Esophagus muscularis mucosa (tissue), 4 donors: ENCODE measurements around the gene TSPY4. TPM values are rescaled to one million over a fixed set of nuclear protein-coding genes. Genes with fewer than 3 reads are reported as not detected.
"Not testable (repeated sequence)": the region's sequence is repeated elsewhere in the genome, so short reads cannot be mapped to it uniquely, and the experiment has no call there.

Experiments
- DNase-seq: peaks from one replicate; pipeline ENCODE4 v3.0.0-alpha.2; 2017; ENCODE audit errors: extremely low spot score
- H3K27ac ChIP-seq, 4 donors: fragments of 200-600 bp; sonication (generic); replicated peaks in 1 of 4; 1 replicate in 3 of 4; 2 replicates in 1 of 4; pipeline ENCODE4 v1.5.1; 2016 to 2019; ENCODE audit warnings: mild to moderate bottlenecking in 1 of 4
- H3K27me3 ChIP-seq, 4 donors: fragments of 200-600 bp; sonication (generic); one replicate each; pipeline versions ENCODE4 v1.5.1 to v1.6.0; 2016 to 2019
- H3K36me3 ChIP-seq, 4 donors: fragments of 200-600 bp; sonication (generic); one replicate each; pipeline ENCODE4 v1.5.1; 2016 to 2019
- H3K4me1 ChIP-seq, 4 donors: fragments of 200-600 bp; sonication (generic); one replicate each; pipeline ENCODE4 v1.5.1; 2016 to 2019
- H3K4me3 ChIP-seq, 4 donors: fragments of 200-600 bp; sonication (generic); 1 replicate in 2 of 4; 2 replicates in 2 of 4; pipeline ENCODE4 v1.5.1; 2016 to 2019; ENCODE audit warnings: mild to moderate bottlenecking in 4 of 4, moderate library complexity in 1 of 4
- H3K9me3 ChIP-seq, 4 donors: fragments of 200-600 bp; sonication (generic); 1 replicate in 3 of 4; 2 replicates in 1 of 4; pipeline ENCODE4 v1.5.1; 2016 to 2019
- EP300 ChIP-seq: sonication (generic); formaldehyde crosslinking; IDR thresholded peaks from one replicate; pipeline ENCODE4 v1.6.1; 2017; ENCODE audit warnings: antibody characterized with exemption
- POLR2A ChIP-seq: fragments of 450-650 bp; IDR thresholded peaks from one replicate; pipeline ENCODE4 v1.6.1; 2017; ENCODE audit warnings: antibody characterized with exemption, moderate library complexity, mild to moderate bottlenecking, low read depth
- POLR2AphosphoS5 ChIP-seq, 2 donors: sonication (generic); formaldehyde crosslinking; IDR thresholded peaks; one replicate each; pipeline ENCODE4 v1.6.1; 2017; ENCODE audit warnings: antibody characterized with exemption in 2 of 2
- WGBS: methylation state at CpG from one replicate; pipeline ENCODE4 v1.1.5; 2018; 5-methylcytosine and 5-hydroxymethylcytosine counted together
- intact Hi-C: fragments of 100-400 bp; cut with DNase I; formaldehyde crosslinking; loops from one replicate; pipeline ENCODE4 v1.15.1; 2023
- small RNA-seq, 3 donors: library from RNA; depleted of rRNA; stranded (forward); fragments of <200 nt; gene quantifications; one replicate each; pipeline ENCODE3, GENCODE V24; 2016
- total RNA-seq, 4 donors: library from RNA; depleted of rRNA; stranded (reverse); fragments of >200 nt; gene quantifications; one replicate each; pipeline versions ENCODE4 v1.1.0 to v1.2.1, GENCODE V29; 2016
- TF ChIP-seq, protein P1 (sequence below), 3 experiments: fragments of 200-600 bp in 2 of 3; fragments of 450-650 bp in 1 of 3; sonication (generic) in 2 of 3; IDR thresholded peaks; one replicate each; pipeline ENCODE4 v1.5.1; 2017 to 2019; ENCODE audit warnings: antibody characterized with exemption in 3 of 3, mild to moderate bottlenecking in 2 of 3, moderate library complexity in 1 of 3

TSPY4 gene, protein sequence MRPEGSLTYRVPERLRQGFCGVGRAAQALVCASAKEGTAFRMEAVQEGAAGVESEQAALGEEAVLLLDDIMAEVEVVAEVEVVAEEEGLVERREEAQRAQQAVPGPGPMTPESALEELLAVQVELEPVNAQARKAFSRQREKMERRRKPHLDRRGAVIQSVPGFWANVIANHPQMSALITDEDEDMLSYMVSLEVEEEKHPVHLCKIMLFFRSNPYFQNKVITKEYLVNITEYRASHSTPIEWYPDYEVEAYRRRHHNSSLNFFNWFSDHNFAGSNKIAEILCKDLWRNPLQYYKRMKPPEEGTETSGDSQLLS
- not detected for total RNA-seq

DNA sequence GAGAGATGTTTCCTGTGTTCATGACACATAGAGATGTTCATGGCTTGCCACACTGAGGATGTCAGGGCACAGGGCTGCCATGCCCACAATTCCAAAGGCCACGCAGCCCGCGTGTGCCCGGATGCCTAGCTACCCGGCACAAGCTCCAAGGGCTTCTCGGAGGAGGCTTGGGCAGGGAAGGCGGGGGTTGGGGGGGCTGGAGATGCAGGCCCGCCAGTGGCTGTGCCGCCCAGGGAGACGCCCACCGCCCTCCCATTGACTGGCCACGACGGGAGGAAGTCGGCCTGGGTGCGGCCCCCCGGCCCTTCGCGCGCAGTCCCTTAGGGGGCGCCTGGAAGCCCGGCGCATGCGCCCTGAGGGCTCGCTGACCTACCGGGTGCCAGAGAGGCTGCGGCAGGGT, at the start of gene TSPY4:
TSS of gene TSPY4 (plus strand) at position 301 of the 400 bp plus-strand sequence. CDS start at position 347, 46 bp downstream.
- H3K27ac ChIP-seq, H3K9me3 ChIP-seq, H3K36me3 ChIP-seq, H3K27me3 ChIP-seq, intact Hi-C loops, H3K4me3 ChIP-seq, DNase-seq, H3K4me1 ChIP-seq: not testable (repeated sequence)
- WGBS: no CpG with 5 or more reads among the region's 26 CpGs

DNA sequence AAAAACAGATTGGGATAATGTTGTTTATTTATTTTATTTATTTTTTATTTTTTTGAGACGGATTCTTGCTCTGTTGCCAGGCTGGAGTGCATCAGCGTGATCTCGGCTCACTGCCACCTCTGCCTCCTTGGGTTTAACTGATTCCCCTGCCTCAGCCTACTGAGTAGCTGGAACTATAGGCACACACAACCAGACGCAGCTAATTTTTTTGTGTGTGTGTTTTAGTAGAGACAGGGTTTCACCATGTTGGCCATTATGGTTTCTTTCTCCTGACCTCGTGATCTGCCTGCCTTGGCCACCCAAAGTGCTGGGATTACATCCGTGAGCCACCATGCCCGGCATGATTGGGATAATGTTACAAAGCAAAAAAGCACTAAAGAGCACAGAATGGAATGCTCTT, 16.3 kb upstream of the TSPY4 start:
- no peak overlapping the region for H3K27ac ChIP-seq
- no peak for DNase-seq
- intact Hi-C loops: no loop called here
- H3K36me3 ChIP-seq: no peaks in the 10 kb centered on the region
- no peak overlapping the region for H3K4me3 ChIP-seq
- H3K4me1 ChIP-seq: no peaks in the 10 kb centered on the region
- WGBS: no CpG with 5 or more reads among the region's 7 CpGs
- H3K9me3 ChIP-seq: no peaks in the 10 kb centered on the region
- TF ChIP-seq, protein P1, sequence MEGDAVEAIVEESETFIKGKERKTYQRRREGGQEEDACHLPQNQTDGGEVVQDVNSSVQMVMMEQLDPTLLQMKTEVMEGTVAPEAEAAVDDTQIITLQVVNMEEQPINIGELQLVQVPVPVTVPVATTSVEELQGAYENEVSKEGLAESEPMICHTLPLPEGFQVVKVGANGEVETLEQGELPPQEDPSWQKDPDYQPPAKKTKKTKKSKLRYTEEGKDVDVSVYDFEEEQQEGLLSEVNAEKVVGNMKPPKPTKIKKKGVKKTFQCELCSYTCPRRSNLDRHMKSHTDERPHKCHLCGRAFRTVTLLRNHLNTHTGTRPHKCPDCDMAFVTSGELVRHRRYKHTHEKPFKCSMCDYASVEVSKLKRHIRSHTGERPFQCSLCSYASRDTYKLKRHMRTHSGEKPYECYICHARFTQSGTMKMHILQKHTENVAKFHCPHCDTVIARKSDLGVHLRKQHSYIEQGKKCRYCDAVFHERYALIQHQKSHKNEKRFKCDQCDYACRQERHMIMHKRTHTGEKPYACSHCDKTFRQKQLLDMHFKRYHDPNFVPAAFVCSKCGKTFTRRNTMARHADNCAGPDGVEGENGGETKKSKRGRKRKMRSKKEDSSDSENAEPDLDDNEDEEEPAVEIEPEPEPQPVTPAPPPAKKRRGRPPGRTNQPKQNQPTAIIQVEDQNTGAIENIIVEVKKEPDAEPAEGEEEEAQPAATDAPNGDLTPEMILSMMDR (IDR thresholded peaks at IDR 0.05): no peak
- TF ChIP-seq POLR2AphosphoS5 (IDR thresholded peaks at IDR 0.05) (no peak), POLR2A (no peak), EP300 (no peak)
- H3K27me3 ChIP-seq: no peaks in the 10 kb centered on the region

DNA sequence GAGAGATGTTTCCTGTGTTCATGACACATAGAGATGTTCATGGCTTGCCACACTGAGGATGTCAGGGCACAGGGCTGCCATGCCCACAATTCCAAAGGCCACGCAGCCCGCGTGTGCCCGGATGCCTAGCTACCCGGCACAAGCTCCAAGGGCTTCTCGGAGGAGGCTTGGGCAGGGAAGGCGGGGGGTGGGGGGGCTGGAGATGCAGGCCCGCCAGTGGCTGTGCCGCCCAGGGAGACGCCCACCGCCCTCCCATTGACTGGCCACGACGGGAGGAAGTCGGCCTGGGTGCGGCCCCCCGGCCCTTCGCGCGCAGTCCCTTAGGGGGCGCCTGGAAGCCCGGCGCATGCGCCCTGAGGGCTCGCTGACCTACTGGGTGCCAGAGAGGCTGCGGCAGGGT, 20.2 kb downstream of the TSPY4 start, which contains the start of gene TSPY8:
TSS of gene TSPY8 (plus strand) at position 301 of the 400 bp plus-strand sequence. CDS start at position 347, 46 bp downstream.
- H3K4me1 ChIP-seq, H3K27me3 ChIP-seq, H3K4me3 ChIP-seq, H3K27ac ChIP-seq, H3K9me3 ChIP-seq, DNase-seq, intact Hi-C loops, H3K36me3 ChIP-seq: not testable (repeated sequence)
- WGBS: no CpG with 5 or more reads among the region's 25 CpGs

Small RNA genes within 50 kb of the gene (small RNA-seq; reads per million reads assigned to genes)
- 0 reads per million in 3 donors for gene AC006158.1

Other genes starting within 250 kb of the TSPY4 start
- gene TSPY8, start 20.3 kb downstream of the TSPY4 start, total RNA-seq: not detected
- not detected for gene TSPY3, start 61.0 kb downstream of the TSPY4 start, total RNA-seq
- not detected for gene TSPY1, start 129.5 kb downstream of the TSPY4 start, total RNA-seq
- not detected for gene TSPY9, start 149.8 kb downstream of the TSPY4 start, total RNA-seq
- gene TSPY10, start 190.4 kb downstream of the TSPY4 start, total RNA-seq: not detected